Activated CD4-positive, CD25-positive, alpha-beta regulatory T cell (primary cell): ENCODE data around the gene NFIB.

ENCODE experiments used
- DNase-seq, 4 experiments: peaks; one replicate each; lab custom pipeline; 2025; lab: John Stamatoyannopoulos, UW

NFIB gene

GRCh38 chr9:14066831-14067230 is 247.1 kb downstream of the NFIB start:
- no peak for DNase-seq

- no peak for DNase-seq
These were observed 247.9 kb downstream of the NFIB start for GRCh38 chr9:14066032-14066431.

- DNase-seq = no peak
These were observed 249.0 kb downstream of the NFIB start for GRCh38 chr9:14064940-14065339.

- no peak for DNase-seq
These were observed 250.2 kb downstream of the NFIB start for GRCh38 chr9:14063756-14064155.

GRCh38 chr9:14062586-14063221 is 251.2 kb downstream of the NFIB start:
- DNase-seq = no peak

- DNase-seq = no peak
These were observed 251.9 kb downstream of the NFIB start for GRCh38 chr9:14061936-14062585.

GRCh38 chr9:14058325-14058688 is 255.6 kb downstream of the NFIB start:
- DNase-seq = no peak

- no peak for DNase-seq
These were observed 256.3 kb downstream of the NFIB start for GRCh38 chr9:14057368-14058324.

- DNase-seq = no peak
These were observed 257.6 kb downstream of the NFIB start for GRCh38 chr9:14056316-14056861.

- no peak for DNase-seq
These were observed 259.8 kb downstream of the NFIB start for GRCh38 chr9:14054096-14054495.

- DNase-seq = no peak
These were observed 261.6 kb downstream of the NFIB start for GRCh38 chr9:14052359-14052758.

GRCh38 chr9:14051419-14051818 is 262.5 kb downstream of the NFIB start:
- no peak for DNase-seq

GRCh38 chr9:14043483-14043882 is 270.5 kb downstream of the NFIB start:
- no peak for DNase-seq

- no peak for DNase-seq
These were observed 276.6 kb downstream of the NFIB start for GRCh38 chr9:14037331-14037730.

- no peak for DNase-seq
These were observed 280.9 kb downstream of the NFIB start for GRCh38 chr9:14033067-14033466.
